ENCODE data around the gene IL1RAPL1.

The IL1RAPL1 gene

GRCh38 chrX:29926659-29927058 lies 1339.4 kb downstream of the IL1RAPL1 start:
- Histone ChIP-seq H3K27me3 (ENCODE audit: insufficient read depth, low read length, poor library complexity) (no peaks in the 10 kb centered on the region), H2AFZ (ENCODE audit: low read depth, low read length) (no peak overlapping the region), H3K36me3 (ENCODE audit: insufficient read depth, low read length) (no peaks in the 10 kb centered on the region), H4K20me1 (ENCODE audit: insufficient read depth, low read length) (no peaks in the 10 kb centered on the region), H3K4me1 (ENCODE audit: insufficient read depth, low read length) (no peaks in the 10 kb centered on the region), H3K9me3 (ENCODE audit: insufficient read depth, low read length, severe bottlenecking) (no peaks in the 10 kb centered on the region), H3K79me2 (ENCODE audit: insufficient read depth, low read length) (no peaks in the 10 kb centered on the region), H3K27ac (ENCODE audit: low read length) (no peak overlapping the region), H3K4me2 (ENCODE audit: insufficient read depth, low read length) (no peak overlapping the region), H3K9ac (ENCODE audit: low read depth, low read length) (no peak overlapping the region), H3K4me3 (ENCODE audit: low read depth in 1 of 2, low read length in 2 of 2) (no peak overlapping the region)
- DNase-seq (no peak), ATAC-seq (ENCODE audit: insufficient read depth, low read depth) (no peak)
- no peak for TF ChIP-seq EZH2 (IDR thresholded peaks at IDR 0.05; ENCODE audit: borderline replicate concordance, low read depth, low read length, severe bottlenecking)

GRCh38 chrX:29935455-29935854 lies 1348.2 kb downstream of the IL1RAPL1 start:
- ATAC-seq (ENCODE audit: insufficient read depth, low read depth), result no peak
- Histone ChIP-seq H3K9me3 (ENCODE audit: insufficient read depth, low read length, severe bottlenecking) (no peaks in the 10 kb centered on the region), H3K27me3 (ENCODE audit: insufficient read depth, low read length, poor library complexity) (no peaks in the 10 kb centered on the region), H3K36me3 (ENCODE audit: insufficient read depth, low read length) (no peaks in the 10 kb centered on the region), H3K79me2 (ENCODE audit: insufficient read depth, low read length) (no peaks in the 10 kb centered on the region), H3K9ac (ENCODE audit: low read depth, low read length) (no peak overlapping the region), H3K4me2 (ENCODE audit: insufficient read depth, low read length) (no peak overlapping the region), H3K4me3 (ENCODE audit: low read depth in 1 of 2, low read length in 2 of 2) (no peak overlapping the region), H3K4me1 (ENCODE audit: insufficient read depth, low read length) (no peaks in the 10 kb centered on the region), H4K20me1 (ENCODE audit: insufficient read depth, low read length) (no peaks in the 10 kb centered on the region), H2AFZ (ENCODE audit: low read depth, low read length) (no peak overlapping the region), H3K27ac (ENCODE audit: low read length) (no peak overlapping the region)
- DNase-seq, result no peak
- TF ChIP-seq, protein P1, sequence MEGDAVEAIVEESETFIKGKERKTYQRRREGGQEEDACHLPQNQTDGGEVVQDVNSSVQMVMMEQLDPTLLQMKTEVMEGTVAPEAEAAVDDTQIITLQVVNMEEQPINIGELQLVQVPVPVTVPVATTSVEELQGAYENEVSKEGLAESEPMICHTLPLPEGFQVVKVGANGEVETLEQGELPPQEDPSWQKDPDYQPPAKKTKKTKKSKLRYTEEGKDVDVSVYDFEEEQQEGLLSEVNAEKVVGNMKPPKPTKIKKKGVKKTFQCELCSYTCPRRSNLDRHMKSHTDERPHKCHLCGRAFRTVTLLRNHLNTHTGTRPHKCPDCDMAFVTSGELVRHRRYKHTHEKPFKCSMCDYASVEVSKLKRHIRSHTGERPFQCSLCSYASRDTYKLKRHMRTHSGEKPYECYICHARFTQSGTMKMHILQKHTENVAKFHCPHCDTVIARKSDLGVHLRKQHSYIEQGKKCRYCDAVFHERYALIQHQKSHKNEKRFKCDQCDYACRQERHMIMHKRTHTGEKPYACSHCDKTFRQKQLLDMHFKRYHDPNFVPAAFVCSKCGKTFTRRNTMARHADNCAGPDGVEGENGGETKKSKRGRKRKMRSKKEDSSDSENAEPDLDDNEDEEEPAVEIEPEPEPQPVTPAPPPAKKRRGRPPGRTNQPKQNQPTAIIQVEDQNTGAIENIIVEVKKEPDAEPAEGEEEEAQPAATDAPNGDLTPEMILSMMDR (IDR thresholded peaks at IDR 0.05; ENCODE audit: borderline replicate concordance, extremely low read depth, low read length, poor library complexity, severe bottlenecking), result no peak
- no peak for TF ChIP-seq EZH2 (IDR thresholded peaks at IDR 0.05; ENCODE audit: borderline replicate concordance, low read depth, low read length, severe bottlenecking)

DNA sequence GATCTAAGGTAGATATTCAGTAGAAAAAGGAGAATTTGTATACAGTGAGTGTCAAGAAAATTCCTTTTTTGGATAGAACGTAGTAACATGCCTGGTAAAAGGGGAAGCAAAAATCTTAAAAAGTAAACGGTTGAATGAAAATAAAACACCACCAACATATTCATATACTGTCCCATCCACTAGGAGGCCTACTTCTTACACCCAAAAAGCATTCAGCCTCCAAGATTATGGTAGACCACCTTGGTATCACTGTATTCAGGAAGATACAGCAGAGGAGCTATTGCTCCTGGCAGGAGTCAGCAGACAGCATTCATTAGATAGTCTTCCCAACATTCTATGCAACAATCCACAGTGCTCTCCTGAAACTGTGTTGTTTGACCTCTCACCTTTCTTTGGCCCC lies 1353.5 kb downstream of the IL1RAPL1 start:
- Histone ChIP-seq H3K9me3 (ENCODE audit: insufficient read depth, low read length, severe bottlenecking) (no peaks in the 10 kb centered on the region), H3K27me3 (ENCODE audit: insufficient read depth, low read length, poor library complexity) (no peaks in the 10 kb centered on the region), H3K4me2 (ENCODE audit: insufficient read depth, low read length) (no peak overlapping the region), H3K4me1 (ENCODE audit: insufficient read depth, low read length) (no peaks in the 10 kb centered on the region), H3K36me3 (ENCODE audit: insufficient read depth, low read length) (no peaks in the 10 kb centered on the region), H3K4me3 (ENCODE audit: low read depth in 1 of 2, low read length in 2 of 2) (no peak overlapping the region), H3K9ac (ENCODE audit: low read depth, low read length) (no peak overlapping the region), H2AFZ (ENCODE audit: low read depth, low read length) (no peak overlapping the region), H3K27ac (ENCODE audit: low read length) (no peak overlapping the region), H4K20me1 (ENCODE audit: insufficient read depth, low read length) (no peaks in the 10 kb centered on the region), H3K79me2 (ENCODE audit: insufficient read depth, low read length) (no peaks in the 10 kb centered on the region)
- ATAC-seq (ENCODE audit: insufficient read depth, low read depth) (no peak), DNase-seq (no peak)
- no peak for TF ChIP-seq EZH2 (IDR thresholded peaks at IDR 0.05; ENCODE audit: borderline replicate concordance, low read depth, low read length, severe bottlenecking)
- TF ChIP-seq, protein P1 (IDR thresholded peaks at IDR 0.05; ENCODE audit: borderline replicate concordance, extremely low read depth, low read length, poor library complexity, severe bottlenecking), result no peak

DNA sequence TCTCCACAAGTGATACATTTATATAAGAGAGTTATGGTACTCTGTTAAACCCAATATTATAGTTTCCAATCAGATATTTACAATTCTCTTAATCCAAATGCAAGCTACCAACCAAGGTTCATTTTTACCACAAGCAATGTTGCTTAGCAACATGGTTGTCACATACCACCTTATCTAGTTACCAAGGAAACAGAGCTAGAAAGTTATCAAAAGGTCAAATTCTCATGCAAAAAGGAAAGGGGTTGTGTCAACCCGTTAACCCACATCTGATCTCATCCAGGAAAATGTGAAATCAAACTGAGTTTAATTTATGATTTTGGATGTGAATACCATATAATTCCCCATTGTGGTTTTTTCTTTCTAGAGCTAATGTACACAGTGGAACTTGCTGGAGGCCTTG lies 1354.0 kb downstream of the IL1RAPL1 start:
- Histone ChIP-seq H3K9me3 (ENCODE audit: insufficient read depth, low read length, severe bottlenecking) (no peaks in the 10 kb centered on the region), H3K4me1 (ENCODE audit: insufficient read depth, low read length) (no peaks in the 10 kb centered on the region), H2AFZ (ENCODE audit: low read depth, low read length) (no peak overlapping the region), H3K36me3 (ENCODE audit: insufficient read depth, low read length) (no peaks in the 10 kb centered on the region), H3K4me3 (ENCODE audit: low read depth in 1 of 2, low read length in 2 of 2) (no peak overlapping the region), H3K27ac (ENCODE audit: low read length) (no peak overlapping the region), H3K9ac (ENCODE audit: low read depth, low read length) (no peak overlapping the region), H3K4me2 (ENCODE audit: insufficient read depth, low read length) (no peak overlapping the region), H4K20me1 (ENCODE audit: insufficient read depth, low read length) (no peaks in the 10 kb centered on the region), H3K27me3 (ENCODE audit: insufficient read depth, low read length, poor library complexity) (no peaks in the 10 kb centered on the region), H3K79me2 (ENCODE audit: insufficient read depth, low read length) (no peaks in the 10 kb centered on the region)
- TF ChIP-seq, protein P1 (IDR thresholded peaks at IDR 0.05; ENCODE audit: borderline replicate concordance, extremely low read depth, low read length, poor library complexity, severe bottlenecking), result no peak
- no peak for TF ChIP-seq EZH2 (IDR thresholded peaks at IDR 0.05; ENCODE audit: borderline replicate concordance, low read depth, low read length, severe bottlenecking)
- no peak for ATAC-seq (ENCODE audit: insufficient read depth, low read depth)
- DNase-seq, result no peak

Measured in DND-41 (cell line).